OCI-LY7 (cell line): ENCODE measurements around the gene PRRC2B. TPM values are rescaled to one million over a fixed set of nuclear protein-coding genes. Genes with fewer than 3 reads are reported as not detected.
"Not testable (repeated sequence)": the region's sequence is repeated elsewhere in the genome, so short reads cannot be mapped to it uniquely, and the experiment has no call there.

Experiments used
- BruUV-seq: library from RNA; stranded (reverse); fragments of 400-500 nt; replicated peaks from 2 replicates; lab custom pipeline; 2021; lab: Mats Ljungman, UMichigan
- CTCF ChIA-PET: fragments of 300-600 bp; sonication (Branson Sonifier 250); formaldehyde crosslinking; loops from one replicate; lab custom pipeline; 2022; ENCODE audit warnings: antibody characterized with exemption; ENCODE audit not compliant: unreplicated experiment; lab: Charles Lee
- POLR2A ChIA-PET: fragments of 300-600 bp; sonication (Branson Sonifier 250); formaldehyde crosslinking; loops from one replicate; lab custom pipeline; 2022; ENCODE audit warnings: antibody characterized with exemption; lab: Charles Lee
- DNase-seq: peaks from one replicate; pipeline ENCODE4 v3.0.0-alpha.2; 2015; ENCODE audit warnings: low spot score
- H2AFZ ChIP-seq: fragments of 200-600 bp; sonication (generic), shearing (Covaris generic); 2 replicates; pipeline ENCODE4 v1.6.1; 2014; ENCODE audit warnings: mild to moderate bottlenecking, antibody characterized with exemption, low read length, moderate library complexity
- H3K27ac ChIP-seq: fragments of 200-600 bp; sonication (generic); 2 replicates; pipeline ENCODE4 v1.5.1; 2014; ENCODE audit warnings: mixed run types, low read depth, mild to moderate bottlenecking, moderate library complexity, low read length, inconsistent platforms; ENCODE audit not compliant: poor library complexity, severe bottlenecking
- H3K36me3 ChIP-seq: fragments of 200-600 bp; sonication (generic); 2 replicates; pipeline ENCODE4 v1.6.1; 2014; ENCODE audit warnings: mild to moderate bottlenecking, antibody characterized with exemption, low read length, moderate library complexity, mixed read lengths; ENCODE audit not compliant: insufficient read depth
- H3K4me1 ChIP-seq: fragments of 200-600 bp; sonication (generic); 2 replicates; pipeline ENCODE4 v1.5.1; 2014; ENCODE audit warnings: mild to moderate bottlenecking, low read length; ENCODE audit not compliant: insufficient read depth, poor library complexity, severe bottlenecking
- H3K4me2 ChIP-seq: fragments of 200-600 bp; sonication (generic); 2 replicates; pipeline ENCODE4 v1.6.1; 2014; ENCODE audit warnings: mild to moderate bottlenecking, low read length
- H3K4me3 ChIP-seq: fragments of 200-600 bp; sonication (generic); 2 replicates; pipeline ENCODE4 v1.5.1; 2014; ENCODE audit warnings: mild to moderate bottlenecking, low read depth, low read length; ENCODE audit not compliant: poor library complexity, severe bottlenecking
- H3K79me2 ChIP-seq: fragments of 200-600 bp; sonication (generic); 2 replicates; pipeline ENCODE4 v1.6.1; 2016; ENCODE audit warnings: low read depth, mild to moderate bottlenecking, low read length, moderate library complexity, mixed read lengths; ENCODE audit not compliant: insufficient read depth
- H3K9me2 ChIP-seq: fragments of 200-600 bp; sonication (generic); 2 replicates; pipeline ENCODE4 v1.6.1; 2016; ENCODE audit warnings: mild to moderate bottlenecking, low read length, mixed read lengths; ENCODE audit not compliant: insufficient read depth
- H3K9me3 ChIP-seq: fragments of 200-600 bp; sonication (generic); 2 replicates; pipeline ENCODE4 v1.6.1; 2014; ENCODE audit warnings: mild to moderate bottlenecking, mixed run types, low read length, mixed read lengths
- H4K20me1 ChIP-seq: fragments of 200-600 bp; sonication (generic); 2 replicates; pipeline ENCODE4 v1.6.1; 2014; ENCODE audit warnings: mild to moderate bottlenecking, antibody characterized with exemption, low read length, moderate library complexity, mixed read lengths; ENCODE audit not compliant: insufficient read depth
- EZH2phosphoT487 ChIP-seq: fragments of 200-600 bp; sonication (generic); IDR thresholded peaks from 2 replicates; pipeline ENCODE4 v1.6.1; 2018; ENCODE audit warnings: low read depth, borderline replicate concordance, mild to moderate bottlenecking, mixed run types, antibody characterized with exemption, low read length, moderate library complexity, mixed read lengths
- intact Hi-C: fragments of 100-400 bp; cut with micrococcal nuclease; formaldehyde crosslinking; loops from one replicate; pipeline ENCODE4 v1.10.0; 2022; ENCODE audit not compliant: unreplicated experiment
- total RNA-seq, 2 experiments: library from RNA; depleted of rRNA in 1 of 2; stranded (reverse); fragments of >200 nt in 1 of 2; shearing (Covaris generic) in 1 of 2; gene quantifications; 2 replicates each; pipeline ENCODE4 v1.2.3, GENCODE V29; 2014 to 2022
- TF ChIP-seq, protein P1 (sequence below): fragments of 200-600 bp; sonication (generic); conservative IDR thresholded peaks from 2 replicates; pipeline ENCODE4 v1.5.1; 2014; ENCODE audit warnings: mild to moderate bottlenecking, antibody characterized with exemption, low read length, moderate library complexity, mixed read lengths

PRRC2B gene
- total RNA-seq, 2 experiments from 2014 or later, result 84.2 to 210 TPM

DNA sequence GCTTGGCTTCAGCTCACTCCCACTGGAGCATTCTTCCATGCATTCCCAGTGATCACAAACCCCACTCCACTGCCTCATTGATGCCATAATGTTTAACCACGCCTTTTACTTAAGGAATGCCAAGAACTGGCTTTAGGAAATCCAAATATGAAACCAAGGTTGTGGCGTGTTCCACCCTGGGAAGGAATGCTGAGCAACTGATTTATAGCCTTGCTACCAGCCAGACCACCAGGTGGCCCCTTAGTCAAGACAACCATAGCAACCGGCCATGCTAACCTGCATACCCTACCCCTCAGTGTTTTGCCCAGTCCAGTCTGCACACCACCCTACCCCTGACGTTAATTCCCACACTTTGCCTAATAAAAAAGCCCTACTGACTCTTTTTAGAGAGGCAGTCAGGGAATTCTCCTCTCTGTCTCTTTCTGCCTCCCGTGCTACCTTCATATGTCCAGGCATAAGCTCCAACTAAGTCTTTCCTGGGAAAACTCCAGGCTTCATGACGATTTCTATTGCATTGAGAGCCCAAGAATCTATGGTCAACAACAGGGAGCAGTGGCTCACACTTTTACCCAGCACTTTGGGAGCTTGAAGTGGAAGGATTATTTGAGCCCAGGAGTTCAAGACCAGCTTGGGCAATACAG lies 27.0 kb upstream of the PRRC2B start:
- ChIA-PET CTCF (interaction anchor here (0.9 kb wide), 1 partner anchor 321 kb away, joined by 3 read pairs; no protein-coding TSS in a partner anchor), POLR2A (interaction anchor here (0.7 kb wide), 2 partner anchors 148 to 325 kb away, joined by 4 read pairs; no protein-coding TSS in a partner anchor)
- Histone ChIP-seq H3K36me3 (no peaks in the 10 kb centered on the region), H3K4me1 (peaks cover 3% of the 10 kb centered on the region), H3K27ac (no peak overlapping the region), H3K9me3 (no peaks in the 10 kb centered on the region), H2AFZ (no peak overlapping the region), H3K79me2 (no peaks in the 10 kb centered on the region; the same call in 1 of the 2 replicates), H3K4me2 (no peak overlapping the region), H4K20me1 (no peaks in the 10 kb centered on the region), H3K9me2 (no peaks in the 10 kb centered on the region), H3K4me3 (no peak overlapping the region)
- no peak for TF ChIP-seq EZH2phosphoT487
- TF ChIP-seq, protein P1, sequence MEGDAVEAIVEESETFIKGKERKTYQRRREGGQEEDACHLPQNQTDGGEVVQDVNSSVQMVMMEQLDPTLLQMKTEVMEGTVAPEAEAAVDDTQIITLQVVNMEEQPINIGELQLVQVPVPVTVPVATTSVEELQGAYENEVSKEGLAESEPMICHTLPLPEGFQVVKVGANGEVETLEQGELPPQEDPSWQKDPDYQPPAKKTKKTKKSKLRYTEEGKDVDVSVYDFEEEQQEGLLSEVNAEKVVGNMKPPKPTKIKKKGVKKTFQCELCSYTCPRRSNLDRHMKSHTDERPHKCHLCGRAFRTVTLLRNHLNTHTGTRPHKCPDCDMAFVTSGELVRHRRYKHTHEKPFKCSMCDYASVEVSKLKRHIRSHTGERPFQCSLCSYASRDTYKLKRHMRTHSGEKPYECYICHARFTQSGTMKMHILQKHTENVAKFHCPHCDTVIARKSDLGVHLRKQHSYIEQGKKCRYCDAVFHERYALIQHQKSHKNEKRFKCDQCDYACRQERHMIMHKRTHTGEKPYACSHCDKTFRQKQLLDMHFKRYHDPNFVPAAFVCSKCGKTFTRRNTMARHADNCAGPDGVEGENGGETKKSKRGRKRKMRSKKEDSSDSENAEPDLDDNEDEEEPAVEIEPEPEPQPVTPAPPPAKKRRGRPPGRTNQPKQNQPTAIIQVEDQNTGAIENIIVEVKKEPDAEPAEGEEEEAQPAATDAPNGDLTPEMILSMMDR, result peak; percentile 77
- intact Hi-C loops, result no loop called here
- no TSS peak for BruUV-seq
- DNase-seq, result peak; percentile 68

DNA sequence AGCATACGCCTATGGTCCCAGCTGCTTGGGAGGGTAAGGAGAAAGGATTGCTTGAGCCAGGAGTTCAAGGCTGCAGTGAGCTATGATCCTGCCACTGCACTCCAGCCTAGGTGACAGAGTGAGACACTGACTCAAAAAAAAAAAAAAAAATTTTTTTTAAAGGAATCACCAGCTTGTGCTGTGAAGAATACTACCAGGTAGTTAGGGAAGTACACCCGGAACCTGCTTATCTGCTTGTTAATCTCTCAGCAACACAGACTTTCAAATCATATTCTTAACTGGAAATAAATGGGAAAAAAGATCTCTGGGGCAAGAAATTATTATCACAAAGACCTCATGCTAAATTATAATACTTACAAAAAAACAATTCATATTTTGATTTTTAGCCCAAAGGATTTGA lies 26.4 kb upstream of the PRRC2B start:
- intact Hi-C loops, result no loop called here
- H3K27ac ChIP-seq, result no peak overlapping the region
- H3K9me2 ChIP-seq, result no peaks in the 10 kb centered on the region
- no peaks in the 10 kb centered on the region for H3K9me3 ChIP-seq
- ChIA-PET CTCF (interaction anchor here (0.9 kb wide), 1 partner anchor 321 kb away, joined by 3 read pairs; no protein-coding TSS in a partner anchor), POLR2A (interaction anchor here (0.7 kb wide), 2 partner anchors 148 to 325 kb away, joined by 4 read pairs; no protein-coding TSS in a partner anchor)
- H3K36me3 ChIP-seq, result no peaks in the 10 kb centered on the region
- TF ChIP-seq, protein P1, result no peak
- TF ChIP-seq EZH2phosphoT487, result no peak
- no peak overlapping the region for H3K4me2 ChIP-seq
- no peaks in the 10 kb centered on the region for H4K20me1 ChIP-seq
- BruUV-seq, result no TSS peak
- peaks cover 9% of the 10 kb centered on the region for H3K4me1 ChIP-seq
- no peak overlapping the region for H2AFZ ChIP-seq
- DNase-seq, result no peak
- no peak overlapping the region for H3K4me3 ChIP-seq
- H3K79me2 ChIP-seq, result peaks cover 4% of the 10 kb centered on the region; the same call in 1 of the 2 replicates

DNA sequence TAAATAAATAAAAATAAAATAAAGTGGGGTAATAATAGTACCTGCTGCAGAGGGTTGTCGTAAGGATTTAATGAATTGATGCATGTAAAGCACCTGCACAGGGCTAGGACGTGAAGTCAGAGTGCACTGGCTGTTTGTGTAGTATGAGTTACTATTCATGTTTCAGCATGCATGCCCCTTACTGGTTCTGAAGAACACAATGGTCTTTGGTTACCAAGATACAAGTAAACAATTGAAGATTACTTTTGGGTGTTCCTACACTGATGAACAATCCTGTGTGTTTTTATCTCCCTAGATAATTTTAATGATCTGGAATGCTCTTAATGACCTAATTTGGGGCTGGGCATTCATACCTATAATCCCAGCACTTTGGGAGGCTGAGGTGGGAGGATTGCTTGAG lies 23.2 kb upstream of the PRRC2B start:
- Histone ChIP-seq H3K4me2 (no peak overlapping the region), H3K9me2 (no peaks in the 10 kb centered on the region), H3K79me2 (peaks cover 6% of the 10 kb centered on the region; the same call in 1 of the 2 replicates), H3K4me3 (no peak overlapping the region), H3K36me3 (no peaks in the 10 kb centered on the region), H3K4me1 (peaks cover 21% of the 10 kb centered on the region), H4K20me1 (no peaks in the 10 kb centered on the region), H3K27ac (no peak overlapping the region), H3K9me3 (no peaks in the 10 kb centered on the region), H2AFZ (no peak overlapping the region)
- ChIA-PET CTCF (no interaction called here), POLR2A (no interaction called here)
- DNase-seq, result no peak
- no TSS peak for BruUV-seq
- TF ChIP-seq, protein P1, result no peak
- TF ChIP-seq EZH2phosphoT487, result no peak
- intact Hi-C loops, result loop anchor here (5.0 kb wide), 1 partner anchor 372 kb away; the partner anchor contains the start of gene RAPGEF1

DNA sequence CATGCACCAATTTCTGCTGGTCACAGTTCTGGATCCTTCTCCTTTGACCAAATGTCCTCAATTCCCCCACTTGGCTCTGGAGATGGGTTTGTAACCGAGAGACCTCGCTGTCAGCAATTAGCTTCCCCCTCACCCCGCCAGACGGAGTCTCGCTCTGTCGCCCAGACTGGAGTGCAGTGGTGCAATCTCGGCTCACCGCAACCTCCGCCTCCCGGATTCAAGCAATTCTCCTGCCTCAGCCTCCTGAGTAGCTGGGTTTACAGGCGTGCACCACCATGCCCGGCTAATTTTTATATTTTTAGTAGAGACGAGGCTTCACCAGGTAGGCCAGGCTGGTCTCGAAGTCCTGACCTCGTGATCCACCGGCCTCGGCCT lies 21.3 kb upstream of the PRRC2B start:
- BruUV-seq, H3K9me2 ChIP-seq, H3K79me2 ChIP-seq, H3K9me3 ChIP-seq, DNase-seq, H4K20me1 ChIP-seq, H3K36me3 ChIP-seq: not testable (repeated sequence)
- intact Hi-C loops, result loop anchor here (2.0 to 5.0 kb wide), 2 partner anchors 106 to 370 kb away; partner anchors contain the start of gene RAPGEF1
- ChIA-PET POLR2A (interaction anchor here (0.6 to 1.7 kb wide), 9 partner anchors 10 to 371 kb away, joined by 3 to 7 read pairs (median 3); no protein-coding TSS in a partner anchor), CTCF (interaction anchor here (1.5 kb wide), 1 partner anchor 36 kb away, joined by 3 read pairs; no protein-coding TSS in a partner anchor)
- Histone ChIP-seq H3K4me1 (peaks cover 18% of the 10 kb centered on the region), H3K4me3 (peak overlapping the region; percentile 74), H2AFZ (peak overlapping the region; percentile 69; the same call in 1 of the 2 replicates), H3K4me2 (peak overlapping the region; percentile 74), H3K27ac (peak overlapping the region; percentile 73)
